ENCODE data around the gene ANXA6. TPM values are rescaled to one million over a fixed set of nuclear protein-coding genes. Genes with fewer than 3 reads are reported as not detected.

Gene ANXA6
- total RNA-seq, 2 donors from 2014 or later, result 204 to 235 TPM

DNA sequence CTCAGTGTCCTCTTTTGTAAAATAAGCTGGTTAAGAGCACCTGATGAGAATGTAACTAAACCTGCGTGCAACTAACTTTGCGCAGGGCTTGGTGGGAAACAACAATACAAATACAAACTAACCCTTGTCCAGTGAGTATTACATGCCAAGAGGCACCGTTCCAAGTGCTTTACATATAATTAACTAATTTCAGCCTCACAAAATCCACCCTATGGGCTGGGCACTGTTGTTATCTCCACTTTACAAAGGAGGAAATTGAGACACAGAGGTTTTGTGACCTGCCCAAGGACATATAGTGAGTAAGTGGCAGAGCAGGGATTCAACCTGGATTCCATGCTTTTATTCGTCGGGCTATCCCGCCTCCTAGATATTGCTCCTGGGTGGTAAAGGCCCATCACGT lies 50.5 kb downstream of the ANXA6 start:
- H3K36me3 ChIP-seq (ENCODE audit: control insufficient read depth, insufficient read depth, low read length), result peaks cover 100% of the 10 kb centered on the region
- no peak overlapping the region for H3K27ac Mint-ChIP-seq
- peaks cover 8% of the 10 kb centered on the region for H3K4me1 Mint-ChIP-seq
- no peaks in the 10 kb centered on the region for H3K9me3 ChIP-seq (ENCODE audit: control insufficient read depth, low read length)
- H3K4me3 ChIP-seq (ENCODE audit: low read length), result no peak overlapping the region
- H3K9me3 Mint-ChIP-seq, result no peaks in the 10 kb centered on the region
- H3K36me3 Mint-ChIP-seq (ENCODE audit: low read depth), result peaks cover 68% of the 10 kb centered on the region
- no peak overlapping the region for H3K4me3 Mint-ChIP-seq
- WGBS, 2 experiments (ENCODE audit: insufficient coverage in 1 of 2, insufficient read length in 1 of 2), result 90 to 95% methylated on average over 5 to 7 of the region's 7 CpGs
- TF ChIP-seq CTCF (conservative IDR thresholded peaks at IDR 0.05), result no peak
- H3K27me3 Mint-ChIP-seq (ENCODE audit: insufficient read depth), result no peaks in the 10 kb centered on the region
- H3K27me3 ChIP-seq (ENCODE audit: control insufficient read depth, insufficient read depth, low read length, poor library complexity, severe bottlenecking), result no peaks in the 10 kb centered on the region
- no peak overlapping the region for H3K9ac ChIP-seq (ENCODE audit: extremely low read depth, low read length, poor library complexity, severe bottlenecking)
- no peaks in the 10 kb centered on the region for H3K4me1 ChIP-seq (ENCODE audit: control insufficient read depth, insufficient read depth, low read length)
- no peak for DNase-seq
- no peak overlapping the region for H3K27ac ChIP-seq (ENCODE audit: low read depth, low read length)

DNA sequence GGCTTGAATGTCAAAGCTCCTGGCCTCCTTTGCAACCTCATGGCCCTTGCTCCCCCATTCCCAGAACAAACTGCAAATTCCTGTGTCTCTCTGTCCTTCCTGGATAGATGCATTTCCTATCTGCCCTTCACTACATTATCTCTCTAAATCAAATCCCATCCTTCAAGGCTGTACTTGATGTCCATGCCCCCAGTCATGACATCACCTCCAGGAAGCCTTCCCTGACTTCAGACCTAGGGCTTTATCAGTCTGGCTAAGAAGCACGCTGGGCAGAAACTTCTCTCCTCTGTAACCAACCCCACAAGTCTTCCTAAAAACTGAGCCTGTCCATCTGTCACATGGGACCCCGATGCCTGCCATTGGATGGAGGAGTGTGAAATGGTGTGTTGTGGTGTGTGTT lies 51.1 kb downstream of the ANXA6 start:
- Mint-ChIP-seq H3K27me3 (ENCODE audit: insufficient read depth) (no peaks in the 10 kb centered on the region), H3K4me3 (no peak overlapping the region), H3K9me3 (no peaks in the 10 kb centered on the region), H3K36me3 (ENCODE audit: low read depth) (peaks cover 74% of the 10 kb centered on the region), H3K4me1 (peaks cover 13% of the 10 kb centered on the region), H3K27ac (no peak overlapping the region)
- H3K36me3 ChIP-seq (ENCODE audit: control insufficient read depth, insufficient read depth, low read length), result peaks cover 99% of the 10 kb centered on the region
- no peaks in the 10 kb centered on the region for H3K27me3 ChIP-seq (ENCODE audit: control insufficient read depth, insufficient read depth, low read length, poor library complexity, severe bottlenecking)
- 67 to 98% methylated on average over 1 to 2 of the region's 2 CpGs for whole genome bisulfite sequencing, 2 experiments (ENCODE audit: insufficient coverage in 1 of 2, insufficient read length in 1 of 2)
- no peaks in the 10 kb centered on the region for H3K9me3 ChIP-seq (ENCODE audit: control insufficient read depth, low read length)
- no peak for DNase-seq
- H3K9ac ChIP-seq (ENCODE audit: extremely low read depth, low read length, poor library complexity, severe bottlenecking), result no peak overlapping the region
- no peak for TF ChIP-seq CTCF (conservative IDR thresholded peaks at IDR 0.05)
- H3K4me3 ChIP-seq (ENCODE audit: low read length), result no peak overlapping the region
- no peak overlapping the region for H3K27ac ChIP-seq (ENCODE audit: low read depth, low read length)
- H3K4me1 ChIP-seq (ENCODE audit: control insufficient read depth, insufficient read depth, low read length), result peaks cover under 1% of the 10 kb centered on the region

- Mint-ChIP-seq H3K36me3 (ENCODE audit: low read depth) (peaks cover 78% of the 10 kb centered on the region), H3K9me3 (no peaks in the 10 kb centered on the region), H3K27ac (no peak overlapping the region), H3K4me3 (no peak overlapping the region), H3K4me1 (peaks cover 16% of the 10 kb centered on the region), H3K27me3 (ENCODE audit: insufficient read depth) (no peaks in the 10 kb centered on the region)
- Histone ChIP-seq H3K36me3 (ENCODE audit: control insufficient read depth, insufficient read depth, low read length) (peaks cover 99% of the 10 kb centered on the region), H3K4me3 (ENCODE audit: low read length) (no peak overlapping the region), H3K4me1 (ENCODE audit: control insufficient read depth, insufficient read depth, low read length) (peaks cover 3% of the 10 kb centered on the region), H3K9ac (ENCODE audit: extremely low read depth, low read length, poor library complexity, severe bottlenecking) (no peak overlapping the region), H3K27ac (ENCODE audit: low read depth, low read length) (no peak overlapping the region), H3K27me3 (ENCODE audit: control insufficient read depth, insufficient read depth, low read length, poor library complexity, severe bottlenecking) (no peaks in the 10 kb centered on the region), H3K9me3 (ENCODE audit: control insufficient read depth, low read length) (no peaks in the 10 kb centered on the region)
- 95 to 100% methylated on average over 2 to 5 of the region's 5 CpGs for WGBS, 2 experiments (ENCODE audit: insufficient coverage in 1 of 2, insufficient read length in 1 of 2)
- no peak for DNase-seq
- no peak for TF ChIP-seq CTCF (conservative IDR thresholded peaks at IDR 0.05)
Measured at GRCh38 chr5:151106043-151106442, 51.5 kb downstream of the ANXA6 start.

Data from endodermal cell (in vitro differentiated cells).